Peyer's patch (tissue), 4 donors: Measurements from ENCODE around the gene FXYD1.

Experiments
- CTCF ChIP-seq, 6 experiments: fragments of 450-650 bp in 4 of 6; fragments of 200-600 bp in 2 of 6; sonication (generic) in 1 of 6; IDR thresholded peaks; one replicate each; pipeline ENCODE4 v1.5.1; 2017 to 2019; ENCODE audit warnings: antibody characterized with exemption in 6 of 6, mild to moderate bottlenecking in 3 of 6, moderate library complexity in 1 of 6
- POLR2A ChIP-seq, 2 donors: fragments of 450-650 bp; IDR thresholded peaks; one replicate each; pipeline ENCODE4 v1.5.1; 2017; ENCODE audit warnings: antibody characterized with exemption in 2 of 2, mild to moderate bottlenecking in 2 of 2, moderate library complexity in 2 of 2

GRCh38 chr19:35160629-35161433 is 22.2 kb downstream of the FXYD1 start:
- no peak for TF ChIP-seq CTCF (IDR thresholded peaks at IDR 0.05)
- no peak for TF ChIP-seq POLR2A (IDR thresholded peaks at IDR 0.05)
